ENCODE measurements around the gene EXOC4. TPM values are rescaled to one million over a fixed set of nuclear protein-coding genes. Genes with fewer than 3 reads are reported as not detected.
A peak's percentile ranks its signal among the peaks of the same experiment; 100 is the strongest.

The EXOC4 gene
- total RNA-seq, 1 donor from 2014 or later: 67.7 TPM

GRCh38 chr7:133529861-133530260 is 277.0 kb downstream of the EXOC4 start:
- no peaks in the 10 kb centered on the region for H3K36me3 Mint-ChIP-seq (ENCODE audit: low read depth)
- TF ChIP-seq, protein P1, sequence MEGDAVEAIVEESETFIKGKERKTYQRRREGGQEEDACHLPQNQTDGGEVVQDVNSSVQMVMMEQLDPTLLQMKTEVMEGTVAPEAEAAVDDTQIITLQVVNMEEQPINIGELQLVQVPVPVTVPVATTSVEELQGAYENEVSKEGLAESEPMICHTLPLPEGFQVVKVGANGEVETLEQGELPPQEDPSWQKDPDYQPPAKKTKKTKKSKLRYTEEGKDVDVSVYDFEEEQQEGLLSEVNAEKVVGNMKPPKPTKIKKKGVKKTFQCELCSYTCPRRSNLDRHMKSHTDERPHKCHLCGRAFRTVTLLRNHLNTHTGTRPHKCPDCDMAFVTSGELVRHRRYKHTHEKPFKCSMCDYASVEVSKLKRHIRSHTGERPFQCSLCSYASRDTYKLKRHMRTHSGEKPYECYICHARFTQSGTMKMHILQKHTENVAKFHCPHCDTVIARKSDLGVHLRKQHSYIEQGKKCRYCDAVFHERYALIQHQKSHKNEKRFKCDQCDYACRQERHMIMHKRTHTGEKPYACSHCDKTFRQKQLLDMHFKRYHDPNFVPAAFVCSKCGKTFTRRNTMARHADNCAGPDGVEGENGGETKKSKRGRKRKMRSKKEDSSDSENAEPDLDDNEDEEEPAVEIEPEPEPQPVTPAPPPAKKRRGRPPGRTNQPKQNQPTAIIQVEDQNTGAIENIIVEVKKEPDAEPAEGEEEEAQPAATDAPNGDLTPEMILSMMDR (IDR thresholded peaks at IDR 0.05): peak; percentile 29
- DNase-seq (ENCODE audit: low spot score): no peak
- H3K27me3 Mint-ChIP-seq (ENCODE audit: low read depth): no peaks in the 10 kb centered on the region
- H3K27ac Mint-ChIP-seq (ENCODE audit: unreplicated experiment): no peak overlapping the region
- H3K4me3 Mint-ChIP-seq (ENCODE audit: unreplicated experiment): no peak overlapping the region
- peaks cover 12% of the 10 kb centered on the region for H3K4me1 Mint-ChIP-seq (ENCODE audit: low read depth)
- no peaks in the 10 kb centered on the region for H3K9me3 Mint-ChIP-seq (ENCODE audit: low read depth)

DNA sequence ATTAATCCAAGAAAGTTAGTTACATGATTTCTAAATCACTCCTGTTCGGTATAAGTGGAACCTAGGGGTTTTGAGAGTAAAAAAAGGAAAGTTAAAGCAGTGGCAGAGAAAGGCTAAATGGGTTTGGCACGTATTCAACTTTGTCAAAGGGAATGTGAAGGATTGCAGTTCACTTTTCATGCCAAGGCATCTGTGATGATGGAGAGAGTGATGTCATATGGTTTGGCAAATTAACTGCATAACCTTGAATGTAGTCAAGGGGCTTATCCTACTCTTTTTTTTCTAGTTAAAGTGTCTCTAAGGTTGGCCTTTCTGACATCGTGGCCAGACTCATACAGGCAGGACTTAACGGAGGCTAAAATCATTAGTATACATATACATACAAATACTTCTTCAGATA is 277.8 kb downstream of the EXOC4 start:
- H3K4me1 Mint-ChIP-seq (ENCODE audit: low read depth): peaks cover 10% of the 10 kb centered on the region
- DNase-seq (ENCODE audit: low spot score): no peak
- H3K27me3 Mint-ChIP-seq (ENCODE audit: low read depth): no peaks in the 10 kb centered on the region
- TF ChIP-seq, protein P1 (IDR thresholded peaks at IDR 0.05): no peak
- H3K4me3 Mint-ChIP-seq (ENCODE audit: unreplicated experiment): no peak overlapping the region
- H3K36me3 Mint-ChIP-seq (ENCODE audit: low read depth): no peaks in the 10 kb centered on the region
- no peak overlapping the region for H3K27ac Mint-ChIP-seq (ENCODE audit: unreplicated experiment)
- H3K9me3 Mint-ChIP-seq (ENCODE audit: low read depth): no peaks in the 10 kb centered on the region

- H3K4me1 Mint-ChIP-seq (ENCODE audit: low read depth): peaks cover 14% of the 10 kb centered on the region
- H3K27ac Mint-ChIP-seq (ENCODE audit: unreplicated experiment): no peak overlapping the region
- TF ChIP-seq, protein P1 (IDR thresholded peaks at IDR 0.05): no peak
- no peaks in the 10 kb centered on the region for H3K27me3 Mint-ChIP-seq (ENCODE audit: low read depth)
- DNase-seq (ENCODE audit: low spot score): no peak
- H3K9me3 Mint-ChIP-seq (ENCODE audit: low read depth): peaks cover 3% of the 10 kb centered on the region
- H3K4me3 Mint-ChIP-seq (ENCODE audit: unreplicated experiment): no peak overlapping the region
- peaks cover 1% of the 10 kb centered on the region for H3K36me3 Mint-ChIP-seq (ENCODE audit: low read depth)
These were observed 281.9 kb downstream of the EXOC4 start for GRCh38 chr7:133534816-133535215.

GRCh38 chr7:133535308-133535707 is 282.4 kb downstream of the EXOC4 start:
- TF ChIP-seq, protein P1 (IDR thresholded peaks at IDR 0.05): no peak
- peaks cover 3% of the 10 kb centered on the region for H3K9me3 Mint-ChIP-seq (ENCODE audit: low read depth)
- H3K4me3 Mint-ChIP-seq (ENCODE audit: unreplicated experiment): no peak overlapping the region
- no peak for DNase-seq (ENCODE audit: low spot score)
- H3K4me1 Mint-ChIP-seq (ENCODE audit: low read depth): peaks cover 11% of the 10 kb centered on the region
- peaks cover 1% of the 10 kb centered on the region for H3K36me3 Mint-ChIP-seq (ENCODE audit: low read depth)
- H3K27ac Mint-ChIP-seq (ENCODE audit: unreplicated experiment): no peak overlapping the region
- no peaks in the 10 kb centered on the region for H3K27me3 Mint-ChIP-seq (ENCODE audit: low read depth)

DNA sequence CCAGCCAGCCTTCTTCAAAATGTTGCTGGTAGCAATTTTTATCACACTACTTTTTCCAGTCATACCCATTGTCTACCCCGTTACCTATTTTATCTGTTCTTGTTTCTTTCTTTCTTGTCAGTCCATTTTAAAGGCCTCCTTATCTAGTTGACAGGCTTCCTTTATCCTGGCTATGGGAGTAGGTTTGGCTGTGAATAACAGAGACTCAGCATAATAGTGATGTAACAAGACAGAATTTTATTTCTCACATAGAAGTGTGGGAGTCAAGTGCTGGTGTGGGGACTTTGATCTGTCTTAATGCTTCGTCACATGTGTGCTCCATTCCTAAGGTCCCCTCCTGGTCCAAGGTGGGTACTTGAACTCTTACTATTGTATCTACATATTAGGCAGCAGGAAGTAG is 283.6 kb downstream of the EXOC4 start:
- H3K9me3 Mint-ChIP-seq (ENCODE audit: low read depth): peaks cover 3% of the 10 kb centered on the region
- no peaks in the 10 kb centered on the region for H3K27me3 Mint-ChIP-seq (ENCODE audit: low read depth)
- DNase-seq (ENCODE audit: low spot score): no peak
- TF ChIP-seq, protein P1 (IDR thresholded peaks at IDR 0.05): no peak
- H3K36me3 Mint-ChIP-seq (ENCODE audit: low read depth): peaks cover 1% of the 10 kb centered on the region
- no peak overlapping the region for H3K27ac Mint-ChIP-seq (ENCODE audit: unreplicated experiment)
- peaks cover 7% of the 10 kb centered on the region for H3K4me1 Mint-ChIP-seq (ENCODE audit: low read depth)
- no peak overlapping the region for H3K4me3 Mint-ChIP-seq (ENCODE audit: unreplicated experiment)

Measured in chondrocyte (in vitro differentiated cells).